B cell (primary cell): ENCODE measurements around the gene PPP6R3. TPM values are rescaled to one million over a fixed set of nuclear protein-coding genes. Genes with fewer than 3 reads are reported as not detected.

Experiments used
- ATAC-seq: fragments of 200-7000 bp; cut with Tn5 transposase; one replicate; pipeline ENCODE4 v1.10.0; 2021; ENCODE audit warnings: low read depth, mild to moderate bottlenecking, moderate number of reproducible peaks, moderate library complexity
- CTCF ChIA-PET: fragments of 350-600 bp; sonication (Branson Sonifier 250); formaldehyde crosslinking; loops from one replicate; lab custom pipeline; 2021; ENCODE audit warnings: antibody characterized with exemption, inconsistent platforms; lab: Charles Lee
- POLR2A ChIA-PET: fragments of 350-600 bp; sonication (Branson Sonifier 250); formaldehyde crosslinking; loops from one replicate; lab custom pipeline; 2021; ENCODE audit warnings: antibody characterized with exemption; lab: Charles Lee
- DNase-seq: peaks from one replicate; pipeline ENCODE4 v3.0.0; 2013
- H2AFZ ChIP-seq: 2 replicates; pipeline ENCODE4 v1.6.1; 2012; ENCODE audit warnings: mild to moderate bottlenecking, low read depth, low read length; ENCODE audit not compliant: insufficient read depth, poor library complexity, severe bottlenecking
- H3K27ac ChIP-seq, 2 donors: 1 replicate in 1 of 2; 2 replicates in 1 of 2; pipeline ENCODE4 v1.5.1; 2012 to 2013; ENCODE audit warnings: low read length in 2 of 2, mild to moderate bottlenecking in 2 of 2, moderate library complexity in 1 of 2
- H3K27me3 ChIP-seq, 4 experiments: fragments of 200-600 bp in 1 of 4; sonication (generic) in 1 of 4; replicated peaks in 1 of 4; 1 replicate in 2 of 4; 2 replicates in 2 of 4; pipeline versions ENCODE4 v1.6.1 to v1.7.0; 2013 to 2016; ENCODE audit warnings: low read length in 3 of 4, mild to moderate bottlenecking in 2 of 4, mixed read lengths in 1 of 4, moderate library complexity in 1 of 4; ENCODE audit not compliant: insufficient read depth in 4 of 4, control insufficient read depth in 3 of 4; ENCODE audit errors: control extremely low read depth in 1 of 4
- H3K36me3 ChIP-seq, 2 experiments: replicated peaks in 1 of 2; 1 replicate in 1 of 2; 2 replicates in 1 of 2; pipeline versions ENCODE4 v1.6.1 to v1.7.1; 2013; ENCODE audit warnings: low read length in 1 of 2; ENCODE audit not compliant: insufficient read depth in 2 of 2, control insufficient read depth in 1 of 2; ENCODE audit errors: control extremely low read depth in 1 of 2, extremely low read depth in 1 of 2
- H3K4me1 ChIP-seq, 2 donors: fragments of 200-600 bp in 1 of 2; sonication (generic) in 1 of 2; 1 replicate in 1 of 2; 2 replicates in 1 of 2; pipeline versions ENCODE4 v1.5.1 to v1.6.1; 2013 to 2017; ENCODE audit warnings: low read length in 2 of 2; ENCODE audit not compliant: control insufficient read depth in 2 of 2, insufficient read depth in 2 of 2
- H3K4me2 ChIP-seq: replicated peaks from 2 replicates; pipeline ENCODE3; 2012; ENCODE audit warnings: mild to moderate bottlenecking, low read depth, low read length; ENCODE audit not compliant: poor library complexity, severe bottlenecking
- H3K4me3 ChIP-seq, 5 experiments: fragments of 200-600 bp in 1 of 5; sonication (generic) in 1 of 5; 1 replicate in 3 of 5; 2 replicates in 2 of 5; pipeline versions ENCODE4 v1.5.1 to v1.7.0; 2011 to 2016; ENCODE audit warnings: low read length in 4 of 5, mild to moderate bottlenecking in 4 of 5, low read depth in 2 of 5, control low read depth in 1 of 5, moderate library complexity in 1 of 5; ENCODE audit not compliant: insufficient read depth in 1 of 5; ENCODE audit errors: control extremely low read depth in 1 of 5, extremely low read depth in 1 of 5
- H3K79me2 ChIP-seq: fragments of 200-600 bp; sonication (generic); one replicate; pipeline ENCODE4 v1.6.0; 2016; ENCODE audit warnings: low read length; ENCODE audit not compliant: control insufficient read depth, insufficient read depth
- H3K9ac ChIP-seq: fragments of 200-600 bp; sonication (generic); 2 replicates; pipeline ENCODE4 v1.6.1; 2017; ENCODE audit warnings: mild to moderate bottlenecking, low read length, moderate library complexity
- H3K9me3 ChIP-seq, 3 donors: one replicate each; pipeline versions ENCODE4 v1.6.1 to v1.7.1; 2013; ENCODE audit warnings: low read length in 2 of 3; ENCODE audit not compliant: control insufficient read depth in 2 of 3, insufficient read depth in 1 of 3; ENCODE audit errors: control extremely low read depth in 1 of 3
- H4K20me1 ChIP-seq: 2 replicates; pipeline ENCODE4 v1.6.0; 2012; ENCODE audit warnings: mild to moderate bottlenecking, low read length; ENCODE audit not compliant: insufficient read depth, control insufficient read depth, poor library complexity, severe bottlenecking
- H3K27ac Mint-ChIP-seq: one replicate; pipeline ENCODE4 v1.8.0; 2021; ENCODE audit warnings: mixed read lengths
- H3K27me3 Mint-ChIP-seq: one replicate; pipeline ENCODE4 v1.8.0; 2021; ENCODE audit warnings: mixed read lengths
- H3K4me1 Mint-ChIP-seq: one replicate; pipeline ENCODE4 v1.8.0; 2021; ENCODE audit warnings: mixed read lengths
- H3K4me3 Mint-ChIP-seq: one replicate; pipeline ENCODE4 v1.8.0; 2021; ENCODE audit warnings: mixed read lengths
- H3K9me3 Mint-ChIP-seq: one replicate; pipeline ENCODE4 v1.8.0; 2022; ENCODE audit warnings: mixed read lengths; ENCODE audit not compliant: insufficient read depth
- CTCF ChIP-seq: fragments of 200-600 bp; IDR thresholded peaks from one replicate; pipeline ENCODE4 v1.8.0; 2022; ENCODE audit warnings: antibody characterized with exemption, mild to moderate bottlenecking
- EZH2 ChIP-seq: IDR thresholded peaks from 2 replicates; pipeline ENCODE4 v1.6.1; 2012; ENCODE audit warnings: borderline replicate concordance, low read depth, mild to moderate bottlenecking, moderate library complexity, low read length; ENCODE audit not compliant: insufficient read depth, poor library complexity, severe bottlenecking
- WGBS: methylation state at CpG from one replicate; pipeline ENCODE4 v1.1.5; 2013; ENCODE audit warnings: missing lambda C conversion rate; ENCODE audit not compliant: insufficient coverage; 5-methylcytosine and 5-hydroxymethylcytosine counted together
- intact Hi-C: fragments of 100-400 bp; cut with micrococcal nuclease; formaldehyde crosslinking; loops from one replicate; pipeline ENCODE4 v1.10.0; 2022
- polyA plus RNA-seq: library from polyadenylated mRNA; depleted of rRNA; stranded (reverse); fragments of >200 nt; gene quantifications from 2 replicates; pipeline ENCODE4 v1.2.3, GENCODE V29; 2012
- total RNA-seq, 2 donors: library from RNA; stranded (reverse); fragments of 120-200 nt in 1 of 2; gene quantifications; 1 replicate in 1 of 2; 2 replicates in 1 of 2; pipeline versions ENCODE4 v1.2.3 to v1.2.4, GENCODE V29; 2013 to 2022

PPP6R3 gene
- total and polyA plus RNA-seq, 2 donors (not counting 1 experiment from before 2014, with no cell fraction given): 48.5 to 159 TPM

- no peak overlapping the region for H3K4me3 Mint-ChIP-seq
Measured at GRCh38 chr11:68531129-68531693, 70.7 kb downstream of the PPP6R3 start.

More at GRCh38 chr11:68531129-68531693, 70.7 kb downstream of the PPP6R3 start:
- no peak overlapping the region for H3K27ac ChIP-seq
- WGBS: 96% methylated on average over 4 of the region's 4 CpGs
- ChIA-PET CTCF (no interaction called here), POLR2A (no interaction called here)
- H3K36me3 ChIP-seq: peaks cover 20 to 62% of the 10 kb centered on the region in 2 experiments
- H3K4me1 ChIP-seq: peaks cover 9% of the 10 kb centered on the region in 2 donors
- intact Hi-C loops: no loop called here
- H4K20me1 ChIP-seq: peaks cover 85% of the 10 kb centered on the region
- no peak overlapping the region for H3K9ac ChIP-seq
- no peak overlapping the region for H3K27ac Mint-ChIP-seq
- no peak for TF ChIP-seq EZH2
- no peak for TF ChIP-seq CTCF
- DNase-seq: no peak
- H2AFZ ChIP-seq: no peak overlapping the region
- H3K4me1 Mint-ChIP-seq: peaks cover 35% of the 10 kb centered on the region
- no peaks in the 10 kb centered on the region for H3K9me3 ChIP-seq
- H3K9me3 Mint-ChIP-seq: no peaks in the 10 kb centered on the region
- H3K27me3 Mint-ChIP-seq: no peaks in the 10 kb centered on the region
- H3K4me3 ChIP-seq: no peak overlapping the region
- no peak overlapping the region for H3K4me2 ChIP-seq
- ATAC-seq: no peak
- peaks cover 92% of the 10 kb centered on the region for H3K79me2 ChIP-seq
- no peaks in the 10 kb centered on the region for H3K27me3 ChIP-seq
